Astrocyte of the cerebellum (primary cell): ENCODE results near the gene NDST1.
A peak's percentile ranks its signal among the peaks of the same experiment; 100 is the strongest.

ENCODE experiments used
- DNase-seq: peaks from one replicate; pipeline ENCODE4 v3.0.0-alpha.2; 2011; ENCODE audit warnings: low read depth
- H3K4me3 ChIP-seq: 2 replicates; pipeline ENCODE4 v1.5.1; 2011; ENCODE audit warnings: mild to moderate bottlenecking, low read depth, low read length, moderate library complexity
- CTCF ChIP-seq: IDR thresholded peaks from 2 replicates; pipeline ENCODE4 v1.5.1; 2012; ENCODE audit warnings: low read length, low read depth, moderate library complexity, mild to moderate bottlenecking; ENCODE audit errors: missing control alignments
- in situ Hi-C: cut with HindIII; loops from 2 replicates; pipeline ENCODE4 v1.10.0; 2017; ENCODE audit warnings: low sequenced_read_pairs

The NDST1 gene

DNA sequence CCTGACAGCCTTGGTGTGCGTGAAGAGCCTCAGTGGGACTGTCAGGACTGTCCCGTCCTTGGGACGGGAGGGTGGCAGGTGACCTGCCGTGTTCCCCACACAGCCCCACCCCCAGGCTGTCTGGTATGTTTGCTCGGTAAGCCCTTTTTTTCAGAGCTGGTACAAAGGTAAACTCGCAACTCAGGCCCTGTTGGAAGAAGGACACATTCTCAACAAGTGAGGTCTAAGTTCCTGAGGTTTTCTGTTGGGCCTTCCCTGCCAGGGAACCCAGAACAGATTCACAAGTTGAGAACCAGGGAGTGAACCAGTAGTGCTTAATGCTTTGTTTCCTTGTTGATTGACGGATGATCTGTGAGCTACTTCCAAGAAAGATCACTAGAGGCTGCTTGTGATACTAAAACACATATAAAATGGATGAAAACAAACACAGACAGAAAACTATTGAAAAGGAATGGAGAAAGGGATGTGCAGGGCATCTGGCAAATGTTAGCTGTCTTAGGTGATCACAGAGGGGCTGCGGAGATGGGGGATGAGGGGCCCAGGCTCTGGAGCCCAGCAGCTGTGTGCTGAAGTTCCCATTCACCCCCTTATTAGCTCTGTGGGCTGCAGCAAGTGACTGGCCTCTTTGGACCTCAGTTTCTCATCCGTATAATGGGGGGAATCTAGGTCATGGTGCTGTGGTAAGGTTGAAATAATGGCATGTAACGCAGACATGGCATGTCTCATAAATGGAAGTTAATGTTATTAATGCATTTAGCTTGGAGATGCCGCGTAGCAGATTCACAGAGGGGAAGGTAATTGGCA is 2.7 kb downstream of the NDST1 start:
- no peak overlapping the region for H3K4me3 ChIP-seq
- no peak for TF ChIP-seq CTCF
- in situ Hi-C loops: loop anchor here (5.0 kb wide), 1 partner anchor 47 kb away; no protein-coding TSS in a partner anchor
- no peak for DNase-seq

- DNase-seq: no peak
- in situ Hi-C loops: loop anchor here (5.0 kb wide), 1 partner anchor 46 kb away; no protein-coding TSS in a partner anchor
- TF ChIP-seq CTCF: no peak
- H3K4me3 ChIP-seq: no peak overlapping the region
Observed at GRCh38 chr5:150511578-150512367, 3.8 kb downstream of the NDST1 start.

DNA sequence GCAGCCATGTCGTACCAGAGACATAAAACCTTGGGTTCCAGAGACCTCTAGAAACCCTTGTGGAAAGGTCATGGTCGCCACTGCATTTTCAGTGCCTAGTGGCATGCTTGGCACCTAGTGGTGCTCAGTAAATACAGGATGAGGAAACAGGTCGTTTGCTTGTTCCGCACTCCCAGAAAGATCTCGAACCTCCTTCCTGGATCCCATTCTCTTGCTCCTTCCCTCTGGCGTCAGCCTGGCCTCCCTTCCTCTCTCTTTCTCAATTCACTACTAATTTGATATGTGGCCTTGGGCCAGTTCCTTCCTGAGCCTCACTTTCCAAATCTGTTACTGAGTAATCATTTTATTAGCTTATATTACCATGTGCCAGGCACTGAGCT is 4.4 kb downstream of the NDST1 start:
- in situ Hi-C loops: loop anchor here (5.0 kb wide), 1 partner anchor 45 kb away; no protein-coding TSS in a partner anchor
- no peak for DNase-seq
- no peak overlapping the region for H3K4me3 ChIP-seq
- TF ChIP-seq CTCF: no peak

DNA sequence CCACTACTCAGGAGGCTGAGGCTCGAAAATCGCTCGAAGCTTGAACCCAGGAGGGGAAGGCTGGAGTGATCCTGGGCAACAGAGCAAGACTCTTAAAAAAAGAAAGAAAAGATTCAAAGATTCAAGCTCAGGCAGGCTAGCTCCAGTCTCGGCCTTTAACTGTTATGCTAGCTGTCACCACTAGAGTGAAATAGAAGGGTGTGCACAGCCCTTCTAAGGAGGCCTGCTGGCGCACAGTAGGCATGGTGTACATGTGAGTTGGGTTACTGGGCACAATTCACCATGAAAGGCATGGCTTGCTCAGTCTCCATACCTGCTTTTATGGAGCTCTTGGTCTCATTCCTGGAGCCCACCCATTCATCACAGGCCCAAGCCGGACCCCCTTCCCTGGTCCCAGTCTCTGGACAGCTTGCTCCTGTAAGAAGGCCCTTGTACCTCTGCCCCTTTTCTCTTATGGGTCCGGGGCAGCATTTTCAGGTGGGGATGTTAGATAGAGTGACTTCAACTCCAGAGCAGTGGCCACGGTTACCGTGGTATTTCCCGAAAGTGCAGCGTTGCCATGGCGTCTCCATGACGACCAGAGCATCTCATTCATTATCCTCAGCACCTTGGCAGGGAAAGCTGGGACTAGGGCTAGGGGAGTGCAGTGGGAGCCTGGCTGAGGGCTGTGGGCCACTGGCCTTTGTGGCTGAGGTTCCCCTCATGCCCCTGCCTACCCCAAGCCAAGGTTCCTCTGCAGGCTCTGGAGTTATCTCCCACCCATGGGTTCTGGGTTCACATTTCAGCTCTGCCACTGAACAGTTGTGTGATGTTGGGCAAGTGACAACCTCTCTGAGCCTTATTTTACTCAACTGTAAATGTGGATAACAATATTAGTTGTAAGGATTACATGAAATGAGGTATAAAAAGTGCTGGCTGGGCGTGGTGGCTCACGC is 5.7 kb downstream of the NDST1 start:
- H3K4me3 ChIP-seq: no peak overlapping the region
- TF ChIP-seq CTCF: peak; percentile 23
- in situ Hi-C loops: loop anchor here (5.0 kb wide), 1 partner anchor 44 kb away; no protein-coding TSS in a partner anchor
- DNase-seq: no peak

DNA sequence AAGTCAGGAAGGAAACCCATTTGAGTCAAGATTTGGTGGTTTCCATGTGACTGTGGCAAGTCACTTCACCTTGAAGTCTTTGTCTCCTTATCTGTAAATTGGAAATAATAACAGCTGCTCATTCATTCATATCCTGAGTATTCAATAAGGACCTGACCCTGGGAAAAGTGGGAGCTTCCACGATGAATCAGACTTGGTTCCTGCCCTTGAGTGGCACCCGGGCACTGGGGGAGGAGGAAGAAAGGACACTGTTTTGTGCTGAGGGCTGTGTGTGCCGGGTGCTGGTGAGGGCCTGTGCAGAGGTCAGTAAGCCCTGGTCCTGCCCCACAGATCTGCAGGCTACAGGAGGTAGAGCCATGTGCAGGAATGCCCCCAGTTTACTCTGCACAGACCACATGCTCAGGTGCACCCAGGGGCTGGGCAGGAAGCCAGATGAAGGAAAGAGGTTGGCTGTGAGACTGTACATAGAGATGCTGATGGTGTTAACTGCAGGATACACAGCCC is 6.8 kb downstream of the NDST1 start:
- TF ChIP-seq CTCF: no peak

GRCh38 chr5:150515446-150515845 is 7.5 kb downstream of the NDST1 start:
- in situ Hi-C loops: no loop called here
- no peak for DNase-seq
- no peak for TF ChIP-seq CTCF
- no peak overlapping the region for H3K4me3 ChIP-seq

More for the DNA sequence above, 6.8 kb downstream of the NDST1 start:
- H3K4me3 ChIP-seq: no peak overlapping the region
- in situ Hi-C loops: loop anchor here (5.0 kb wide), 1 partner anchor 43 kb away; no protein-coding TSS in a partner anchor
- DNase-seq: no peak
